Chondrocyte (in vitro differentiated cells): ENCODE measurements around the gene PLOD3. TPM values are rescaled to one million over a fixed set of nuclear protein-coding genes. Genes with fewer than 3 reads are reported as not detected.
A peak's percentile ranks its signal among the peaks of the same experiment; 100 is the strongest.

Source experiments
- DNase-seq: peaks from one replicate; pipeline ENCODE4 v3.0.0; 2021; ENCODE audit warnings: mixed read lengths, low spot score
- H3K27ac Mint-ChIP-seq: one replicate; pipeline ENCODE4 v1.8.0; 2021; ENCODE audit warnings: mild to moderate bottlenecking, moderate library complexity, mixed read lengths; ENCODE audit not compliant: unreplicated experiment
- H3K27me3 Mint-ChIP-seq: 2 replicates; pipeline ENCODE4 v1.8.0; 2021; ENCODE audit warnings: low read depth, mixed read lengths
- H3K36me3 Mint-ChIP-seq: 2 replicates; pipeline ENCODE4 v1.8.0; 2021; ENCODE audit warnings: low read depth, mixed read lengths
- H3K4me1 Mint-ChIP-seq: 2 replicates; pipeline ENCODE4 v1.8.0; 2021; ENCODE audit warnings: low read depth, mild to moderate bottlenecking, mixed read lengths
- H3K4me3 Mint-ChIP-seq: one replicate; pipeline ENCODE4 v1.8.0; 2021; ENCODE audit warnings: mild to moderate bottlenecking, moderate library complexity, mixed read lengths; ENCODE audit not compliant: unreplicated experiment
- H3K9me3 Mint-ChIP-seq: 2 replicates; pipeline ENCODE4 v1.8.0; 2021; ENCODE audit warnings: low read depth, mixed read lengths
- total RNA-seq: library from RNA; stranded (reverse); gene quantifications from 3 replicates; pipeline ENCODE4 v1.2.1, GENCODE V29; 2021
- TF ChIP-seq, protein P1 (sequence below): fragments of 200-600 bp; sonication (generic); IDR thresholded peaks from 2 replicates; pipeline ENCODE4 v1.5.0; 2021; ENCODE audit warnings: antibody characterized with exemption, mild to moderate bottlenecking, moderate library complexity

PLOD3 gene
- total RNA-seq, 1 donor from 2014 or later = 156 TPM

- Mint-ChIP-seq H3K4me3 (no peak overlapping the region), H3K9me3 (no peaks in the 10 kb centered on the region), H3K27ac (no peak overlapping the region), H3K36me3 (peaks cover 2% of the 10 kb centered on the region), H3K4me1 (peaks cover 11% of the 10 kb centered on the region), H3K27me3 (no peaks in the 10 kb centered on the region)
- TF ChIP-seq, protein P1, sequence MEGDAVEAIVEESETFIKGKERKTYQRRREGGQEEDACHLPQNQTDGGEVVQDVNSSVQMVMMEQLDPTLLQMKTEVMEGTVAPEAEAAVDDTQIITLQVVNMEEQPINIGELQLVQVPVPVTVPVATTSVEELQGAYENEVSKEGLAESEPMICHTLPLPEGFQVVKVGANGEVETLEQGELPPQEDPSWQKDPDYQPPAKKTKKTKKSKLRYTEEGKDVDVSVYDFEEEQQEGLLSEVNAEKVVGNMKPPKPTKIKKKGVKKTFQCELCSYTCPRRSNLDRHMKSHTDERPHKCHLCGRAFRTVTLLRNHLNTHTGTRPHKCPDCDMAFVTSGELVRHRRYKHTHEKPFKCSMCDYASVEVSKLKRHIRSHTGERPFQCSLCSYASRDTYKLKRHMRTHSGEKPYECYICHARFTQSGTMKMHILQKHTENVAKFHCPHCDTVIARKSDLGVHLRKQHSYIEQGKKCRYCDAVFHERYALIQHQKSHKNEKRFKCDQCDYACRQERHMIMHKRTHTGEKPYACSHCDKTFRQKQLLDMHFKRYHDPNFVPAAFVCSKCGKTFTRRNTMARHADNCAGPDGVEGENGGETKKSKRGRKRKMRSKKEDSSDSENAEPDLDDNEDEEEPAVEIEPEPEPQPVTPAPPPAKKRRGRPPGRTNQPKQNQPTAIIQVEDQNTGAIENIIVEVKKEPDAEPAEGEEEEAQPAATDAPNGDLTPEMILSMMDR = no peak
- DNase-seq = no peak
Measured at GRCh38 chr7:101239191-101239950, 22.0 kb upstream of the PLOD3 start.

GRCh38 chr7:101238226-101239182, 21.1 kb upstream of the PLOD3 start:
- peaks cover 6% of the 10 kb centered on the region for H3K4me1 Mint-ChIP-seq
- no peak for DNase-seq
- H3K9me3 Mint-ChIP-seq = no peaks in the 10 kb centered on the region
- H3K27me3 Mint-ChIP-seq = no peaks in the 10 kb centered on the region
- H3K4me3 Mint-ChIP-seq = no peak overlapping the region
- peaks cover 2% of the 10 kb centered on the region for H3K36me3 Mint-ChIP-seq
- H3K27ac Mint-ChIP-seq = peak overlapping the region; percentile 63
- TF ChIP-seq, protein P1 = no peak

DNA sequence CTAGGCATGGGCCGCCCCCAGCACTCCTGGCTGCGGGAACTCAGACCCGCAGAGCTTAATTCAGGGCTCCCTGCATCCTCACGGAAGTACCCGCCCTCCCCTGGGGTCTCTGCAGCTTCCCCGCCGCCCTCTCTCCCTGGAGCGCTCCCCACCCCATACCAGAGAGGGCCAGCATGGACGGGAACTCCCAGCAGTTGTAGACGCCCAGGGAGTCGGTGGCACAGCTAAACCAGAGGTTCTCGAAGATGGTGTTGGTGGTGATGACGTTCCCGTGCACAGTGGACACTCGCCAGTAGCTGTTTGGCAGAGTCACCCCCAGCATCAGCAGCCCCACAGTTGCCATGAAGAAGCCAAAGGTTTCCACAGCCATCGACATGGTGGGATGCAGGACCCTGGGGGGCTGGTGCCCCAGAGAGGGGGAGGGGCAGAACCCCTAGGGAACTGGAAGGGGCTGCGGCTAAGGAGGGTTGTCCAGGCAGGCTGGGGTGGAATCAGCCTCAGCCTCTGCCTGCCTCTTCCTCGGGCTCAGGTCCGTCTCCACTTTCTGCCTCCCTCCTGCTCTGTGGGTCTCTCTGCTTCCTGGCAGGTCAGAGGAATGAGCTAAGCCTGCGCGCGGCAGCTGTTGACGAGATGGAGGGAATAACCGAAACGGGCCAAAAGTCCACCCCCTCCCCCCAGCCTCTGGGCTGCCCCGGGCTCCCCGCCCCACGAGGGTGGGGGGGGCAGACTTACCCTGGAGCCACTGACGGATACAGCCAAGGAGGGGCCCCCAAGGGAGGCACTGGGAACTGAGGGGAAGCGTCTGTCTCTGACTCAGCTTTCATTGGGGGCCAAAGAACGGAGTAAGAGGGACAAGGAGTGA, 20.1 kb upstream of the PLOD3 start, which contains the start of gene CLDN15:
Gene CLDN15, minus strand, starts transcription at position 597 of the 862 bp plus-strand sequence. Its CDS starts 221 bp downstream, at position 376.
- no peak for DNase-seq
- Mint-ChIP-seq H3K36me3 (peaks cover 2% of the 10 kb centered on the region), H3K4me1 (peaks cover 4% of the 10 kb centered on the region), H3K27ac (peak within 1 kb of the TSS; percentile 63), H3K27me3 (no peaks in the 10 kb centered on the region), H3K9me3 (no peaks in the 10 kb centered on the region), H3K4me3 (no peak within 1 kb of the TSS)
- TF ChIP-seq, protein P1 = no peak

DNA sequence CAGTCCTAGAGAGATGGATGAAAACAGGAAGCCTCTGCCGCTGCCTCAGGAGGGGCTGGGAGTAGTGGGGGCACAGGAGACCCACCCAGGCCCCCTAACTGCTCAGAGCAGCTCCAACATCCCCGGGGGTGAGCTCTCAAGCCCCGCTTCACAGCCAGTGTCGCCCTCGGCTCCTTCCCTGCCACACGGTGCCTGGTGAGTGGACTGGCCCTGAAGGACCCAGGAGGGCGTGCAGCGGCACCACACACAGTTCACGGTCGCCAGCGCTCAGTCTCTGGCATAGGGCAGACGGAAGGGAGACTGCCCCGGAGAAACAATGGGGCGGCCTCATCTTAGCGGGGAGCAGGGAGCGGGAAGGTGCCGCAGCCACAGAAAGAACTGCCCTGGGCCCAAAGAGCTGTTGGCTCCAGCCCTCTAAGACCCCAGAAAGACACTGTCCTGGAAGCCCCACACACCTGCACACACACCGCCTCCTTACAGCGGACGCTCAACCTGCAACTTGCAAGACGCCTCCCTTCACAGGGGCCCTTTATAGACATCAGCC, 19.0 kb upstream of the PLOD3 start:
- no peak overlapping the region for H3K4me3 Mint-ChIP-seq
- H3K27me3 Mint-ChIP-seq = no peaks in the 10 kb centered on the region
- peaks cover 9% of the 10 kb centered on the region for H3K4me1 Mint-ChIP-seq
- no peak overlapping the region for H3K27ac Mint-ChIP-seq
- H3K36me3 Mint-ChIP-seq = peaks cover 2% of the 10 kb centered on the region
- TF ChIP-seq, protein P1 = no peak
- no peaks in the 10 kb centered on the region for H3K9me3 Mint-ChIP-seq
- no peak for DNase-seq
